OCI-LY3 (cell line): ENCODE results near the gene UAP1L1.

Experiments used
- CTCF ChIP-seq: fragments of 200-600, 300-600 bp; sonication (generic); IDR thresholded peaks from 2 replicates; pipeline ENCODE4 v1.5.1; 2014; ENCODE audit warnings: antibody characterized with exemption, low read length, low read depth
- EZH2phosphoT487 ChIP-seq: fragments of 200-600 bp; shearing (Covaris generic); IDR thresholded peaks from 2 replicates; pipeline ENCODE4 v1.6.1; 2018; ENCODE audit warnings: antibody characterized with exemption, mixed run types, low read depth

GRCh38 chr9:137110147-137110910, 33.0 kb downstream of the UAP1L1 start:
- no peak for TF ChIP-seq CTCF
- TF ChIP-seq EZH2phosphoT487, result no peak
